ENCODE measurements around the gene ACTR3. TPM values are rescaled to one million over a fixed set of nuclear protein-coding genes. Genes with fewer than 3 reads are reported as not detected.

Gene ACTR3
- 100 to 1,000 TPM; 212 to 218 TPM for total RNA-seq

GRCh38 chr2:113889471-113890252 is at the start of gene ACTR3:
Gene ACTR3 (plus strand): TSS chr2:113890089. CDS start chr2:113890280, 191 bp downstream.

Small RNA genes within 50 kb of the gene (small RNA-seq; reads per million reads assigned to genes)
- gene RF00012, result 0 to 0.09 reads per million in 2 donors

Other genes starting within 250 kb of the ACTR3 start
- gene SLC35F5, start 133.4 kb upstream of the ACTR3 start, total RNA-seq, result 100 to 1,000 TPM; 129 to 201 TPM

All from melanocyte of skin (primary cell).